Measurements from ENCODE around the gene POLG2.
"Not testable (repeated sequence)": the region's sequence is repeated elsewhere in the genome, so short reads cannot be mapped to it uniquely, and the experiment has no call there.

Gene POLG2

DNA sequence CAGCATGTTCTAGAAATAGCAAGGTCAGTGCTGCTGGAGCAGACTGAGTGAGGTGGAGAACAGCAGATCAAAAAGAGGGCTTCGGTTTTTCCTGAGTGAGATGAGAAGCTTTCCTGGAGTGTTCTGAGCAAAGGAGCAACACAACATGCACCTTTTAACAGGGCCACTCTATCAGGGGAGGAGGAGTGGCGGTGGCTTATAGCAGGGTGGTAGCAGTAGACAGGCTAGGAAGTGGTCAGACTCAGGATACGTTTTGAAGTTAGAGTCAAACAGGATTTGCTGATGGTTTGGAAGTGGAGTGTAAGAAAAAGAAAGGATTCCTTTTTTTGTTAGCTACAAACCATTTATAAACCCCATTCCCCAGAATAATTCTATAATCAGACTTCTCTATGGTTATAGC is 12.5 kb downstream of the POLG2 start:
- no peak for DNase-seq
- no peak for TF ChIP-seq GATA1 (IDR thresholded peaks at IDR 0.05; ENCODE audit: low read depth, low read length)
- TF ChIP-seq POLR2A (IDR thresholded peaks at IDR 0.05; ENCODE audit: low read length): no peak

- TF ChIP-seq GATA1 (IDR thresholded peaks at IDR 0.05; ENCODE audit: low read depth, low read length) (no peak), POLR2A (IDR thresholded peaks at IDR 0.05; ENCODE audit: low read length) (no peak)
- DNase-seq: no peak
Measured at GRCh38 chr17:64480951-64481350, 15.9 kb downstream of the POLG2 start.

DNA sequence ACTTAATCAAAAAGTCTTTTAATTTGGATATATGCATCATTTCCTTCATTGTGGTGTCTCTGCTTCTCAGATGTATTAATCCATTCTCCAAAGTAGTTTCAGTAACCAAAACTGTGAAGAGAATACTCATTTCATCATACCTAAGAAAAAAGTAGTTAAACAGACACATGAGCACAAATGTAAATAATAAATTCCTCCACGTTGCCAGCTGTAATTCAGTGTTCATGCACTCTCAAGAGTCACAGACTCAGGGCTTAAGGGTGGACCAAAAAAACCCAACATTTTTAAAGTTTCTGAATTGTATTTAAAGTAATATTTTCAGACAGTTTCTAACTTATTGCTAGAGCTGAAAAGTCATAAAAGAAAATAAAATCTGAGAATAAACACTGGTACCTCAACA is 19.0 kb downstream of the POLG2 start:
- TF ChIP-seq POLR2A (IDR thresholded peaks at IDR 0.05; ENCODE audit: low read length) (no peak), GATA1 (IDR thresholded peaks at IDR 0.05; ENCODE audit: low read depth, low read length) (no peak)

GRCh38 chr17:64472564-64472963 is 24.3 kb downstream of the POLG2 start:
- DNase-seq: no peak
- TF ChIP-seq POLR2A (IDR thresholded peaks at IDR 0.05; ENCODE audit: low read length) (no peak), GATA1 (IDR thresholded peaks at IDR 0.05; ENCODE audit: low read depth, low read length) (no peak)

More for the DNA sequence above, 19.0 kb downstream of the POLG2 start:
- no peak for DNase-seq

DNA sequence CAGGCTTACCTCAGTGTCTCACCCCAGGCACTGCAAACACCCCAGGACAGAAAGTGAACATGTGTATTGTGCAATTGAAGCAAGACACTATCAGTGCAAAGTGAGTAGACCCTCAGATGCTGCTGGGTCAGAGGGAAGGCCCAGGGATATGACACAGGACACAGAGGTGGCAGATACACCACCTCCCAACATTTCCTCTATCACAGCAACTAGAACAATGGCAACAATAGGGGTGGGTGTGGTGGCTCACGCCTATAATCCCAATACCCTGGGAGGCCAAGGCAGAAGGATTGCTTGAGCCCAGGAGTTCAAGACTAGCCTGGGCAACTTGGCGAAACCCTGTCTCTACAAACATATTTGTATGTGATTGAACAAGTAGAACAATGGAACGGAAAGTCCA is 25.4 kb downstream of the POLG2 start:
- TF ChIP-seq POLR2A (IDR thresholded peaks at IDR 0.05; ENCODE audit: low read length) (no peak), GATA1 (IDR thresholded peaks at IDR 0.05; ENCODE audit: low read depth, low read length) (no peak)
- DNase-seq: no peak

DNA sequence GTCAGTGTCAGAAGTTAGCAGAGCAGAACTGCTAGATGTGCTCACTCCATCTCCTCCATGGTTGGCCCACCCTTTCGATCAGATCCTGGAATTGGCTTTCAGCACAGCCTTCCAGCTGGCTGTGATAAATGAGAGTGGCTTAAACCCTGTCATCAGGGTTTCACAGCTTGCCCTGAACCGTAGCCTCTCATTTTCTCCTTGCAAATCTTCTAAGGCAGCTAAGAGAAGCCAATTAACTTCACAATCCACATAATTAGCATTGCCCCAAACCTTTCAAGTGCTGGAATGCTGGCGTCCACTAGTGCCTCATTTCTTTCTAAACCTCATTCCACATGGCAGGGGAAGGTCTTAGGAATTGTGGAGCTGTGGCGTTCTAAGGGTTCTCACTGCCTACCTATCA is 26.2 kb downstream of the POLG2 start:
- no peak for DNase-seq
- TF ChIP-seq GATA1 (IDR thresholded peaks at IDR 0.05; ENCODE audit: low read depth, low read length) (no peak), POLR2A (IDR thresholded peaks at IDR 0.05; ENCODE audit: low read length) (no peak)

GRCh38 chr17:64466834-64467233 is 30.0 kb downstream of the POLG2 start:
- DNase-seq: not testable (repeated sequence)

DNA sequence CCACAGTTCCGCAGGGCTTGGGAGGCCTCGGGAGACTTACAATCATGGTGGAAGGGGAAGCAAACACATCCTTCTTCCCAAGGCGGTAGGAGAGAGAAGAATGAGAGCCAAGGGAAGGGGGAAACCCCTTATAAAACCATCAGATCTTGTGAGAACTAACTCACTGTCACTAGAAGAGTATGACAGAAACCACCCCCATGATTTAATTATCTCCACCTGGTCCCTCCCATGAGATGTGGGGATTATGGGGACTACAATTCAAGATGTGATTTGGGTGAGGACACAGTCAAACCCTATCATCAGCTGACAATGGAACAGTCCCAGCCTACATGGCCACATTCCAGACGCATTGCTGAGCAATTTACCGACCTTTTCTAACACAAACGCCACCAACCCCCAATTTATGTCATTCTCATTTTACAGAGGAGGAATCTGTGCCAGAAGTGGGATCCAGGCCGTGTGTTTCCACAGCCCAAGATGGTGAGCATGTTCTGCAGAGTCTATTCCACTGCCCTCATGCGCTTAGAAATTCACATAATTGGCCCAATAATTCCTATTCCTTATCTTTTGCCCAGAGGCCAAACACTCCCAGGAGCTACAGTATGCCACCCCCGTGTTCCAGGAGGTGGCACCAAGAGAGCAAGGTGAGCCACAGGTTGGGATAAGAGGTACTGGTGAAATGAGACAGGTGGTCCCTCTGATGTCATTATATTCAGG is 30.7 kb downstream of the POLG2 start:
- DNase-seq: no peak
- TF ChIP-seq POLR2A (IDR thresholded peaks at IDR 0.05; ENCODE audit: low read length) (no peak), GATA1 (IDR thresholded peaks at IDR 0.05; ENCODE audit: low read depth, low read length) (no peak)

- DNase-seq: no peak
- TF ChIP-seq POLR2A (IDR thresholded peaks at IDR 0.05; ENCODE audit: low read length) (no peak), GATA1 (IDR thresholded peaks at IDR 0.05; ENCODE audit: low read depth, low read length) (no peak)
Measured at GRCh38 chr17:64461788-64462187, 35.1 kb downstream of the POLG2 start.

GRCh38 chr17:64460955-64461354 is 35.9 kb downstream of the POLG2 start:
- DNase-seq: no peak
- TF ChIP-seq POLR2A (IDR thresholded peaks at IDR 0.05; ENCODE audit: low read length): no peak
- TF ChIP-seq GATA1 (IDR thresholded peaks at IDR 0.05; ENCODE audit: low read depth, low read length): no peak

DNA sequence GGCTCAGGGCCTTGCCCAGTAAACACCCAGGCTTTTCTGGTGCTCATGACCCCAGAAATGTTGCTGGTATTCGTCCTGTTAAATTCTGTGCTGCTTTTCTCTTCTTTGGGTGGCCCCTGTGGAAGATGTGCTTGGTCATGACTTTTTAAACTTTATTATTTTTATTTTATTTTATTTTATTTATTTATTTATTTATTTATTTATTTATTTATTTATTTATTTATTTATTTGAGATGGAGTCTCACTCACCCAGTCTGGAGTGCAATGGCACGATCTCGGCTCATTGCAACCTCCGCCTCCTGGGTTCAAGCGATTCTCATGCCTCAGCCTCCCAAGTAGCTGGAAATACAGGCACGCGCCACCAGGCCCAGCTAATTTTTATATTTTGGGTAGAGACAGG is 37.0 kb downstream of the POLG2 start:
- DNase-seq: not testable (repeated sequence)

DNA sequence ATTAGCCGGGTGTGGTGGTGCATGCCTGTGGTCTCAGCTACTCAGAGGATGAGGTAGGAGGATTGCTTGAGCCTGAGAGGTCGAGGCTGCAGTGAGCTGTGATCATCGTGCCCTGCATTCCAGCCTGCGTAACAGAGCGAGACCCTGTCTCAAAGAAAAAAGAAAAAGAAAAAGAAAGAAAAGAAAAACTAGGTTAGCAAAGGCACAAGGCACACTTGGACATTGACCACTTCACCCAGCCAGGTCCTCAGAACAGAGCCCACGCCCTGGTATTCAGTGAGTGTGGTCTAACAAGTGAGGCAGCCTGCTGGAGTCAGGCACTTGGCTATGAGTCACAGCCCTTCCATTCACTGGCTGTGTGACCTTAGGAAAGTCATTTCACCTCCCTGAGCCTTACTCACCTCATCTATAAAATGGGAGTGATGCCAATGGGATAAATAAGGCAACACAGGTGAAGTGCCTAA is 37.5 kb downstream of the POLG2 start:
- TF ChIP-seq POLR2A (IDR thresholded peaks at IDR 0.05; ENCODE audit: low read length): no peak
- no peak for TF ChIP-seq GATA1 (IDR thresholded peaks at IDR 0.05; ENCODE audit: low read depth, low read length)
- DNase-seq: no peak

DNA sequence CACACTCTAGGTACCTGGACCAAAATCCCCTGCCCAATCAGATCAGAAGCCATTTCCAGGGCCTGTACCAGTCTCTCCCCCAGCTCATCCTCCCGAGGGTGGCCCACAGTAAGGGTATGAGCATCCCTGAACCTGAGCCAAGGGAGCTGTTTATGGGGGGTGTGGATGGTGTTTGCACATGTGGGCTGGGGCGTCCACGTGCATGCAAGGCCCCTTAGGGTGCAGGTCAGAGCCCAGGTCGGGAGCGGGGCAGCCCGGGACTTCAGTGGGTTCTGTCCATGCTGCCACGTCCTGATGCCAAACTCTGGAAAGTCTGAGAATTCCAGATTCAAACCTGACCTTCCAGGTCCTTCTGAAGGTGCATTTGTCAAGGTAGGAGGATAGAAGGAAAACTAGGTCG is 38.1 kb downstream of the POLG2 start:
- DNase-seq: no peak
- TF ChIP-seq GATA1 (IDR thresholded peaks at IDR 0.05; ENCODE audit: low read depth, low read length): no peak
- TF ChIP-seq POLR2A (IDR thresholded peaks at IDR 0.05; ENCODE audit: low read length): no peak

DNA sequence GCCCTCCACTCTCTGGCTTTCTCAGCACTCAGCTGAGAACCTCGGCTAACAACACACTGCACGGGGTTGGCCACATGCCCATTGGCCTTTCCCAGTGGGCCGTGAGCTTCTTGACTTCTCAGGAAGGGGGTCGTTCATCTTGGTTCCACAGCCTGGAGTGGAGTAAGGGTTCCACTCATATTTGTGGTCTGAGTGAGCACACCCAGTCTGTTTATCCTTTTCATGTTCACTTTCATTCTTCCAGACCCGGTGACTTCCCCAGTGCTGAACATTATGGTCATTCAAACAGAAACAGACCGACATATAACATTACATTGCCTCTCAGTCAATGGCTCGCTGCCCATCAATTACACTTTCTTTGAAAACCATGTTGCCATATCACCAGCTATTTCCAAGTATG is 39.7 kb downstream of the POLG2 start:
- TF ChIP-seq GATA1 (IDR thresholded peaks at IDR 0.05; ENCODE audit: low read depth, low read length) (no peak), POLR2A (IDR thresholded peaks at IDR 0.05; ENCODE audit: low read length) (no peak)
- DNase-seq: no peak

DNA sequence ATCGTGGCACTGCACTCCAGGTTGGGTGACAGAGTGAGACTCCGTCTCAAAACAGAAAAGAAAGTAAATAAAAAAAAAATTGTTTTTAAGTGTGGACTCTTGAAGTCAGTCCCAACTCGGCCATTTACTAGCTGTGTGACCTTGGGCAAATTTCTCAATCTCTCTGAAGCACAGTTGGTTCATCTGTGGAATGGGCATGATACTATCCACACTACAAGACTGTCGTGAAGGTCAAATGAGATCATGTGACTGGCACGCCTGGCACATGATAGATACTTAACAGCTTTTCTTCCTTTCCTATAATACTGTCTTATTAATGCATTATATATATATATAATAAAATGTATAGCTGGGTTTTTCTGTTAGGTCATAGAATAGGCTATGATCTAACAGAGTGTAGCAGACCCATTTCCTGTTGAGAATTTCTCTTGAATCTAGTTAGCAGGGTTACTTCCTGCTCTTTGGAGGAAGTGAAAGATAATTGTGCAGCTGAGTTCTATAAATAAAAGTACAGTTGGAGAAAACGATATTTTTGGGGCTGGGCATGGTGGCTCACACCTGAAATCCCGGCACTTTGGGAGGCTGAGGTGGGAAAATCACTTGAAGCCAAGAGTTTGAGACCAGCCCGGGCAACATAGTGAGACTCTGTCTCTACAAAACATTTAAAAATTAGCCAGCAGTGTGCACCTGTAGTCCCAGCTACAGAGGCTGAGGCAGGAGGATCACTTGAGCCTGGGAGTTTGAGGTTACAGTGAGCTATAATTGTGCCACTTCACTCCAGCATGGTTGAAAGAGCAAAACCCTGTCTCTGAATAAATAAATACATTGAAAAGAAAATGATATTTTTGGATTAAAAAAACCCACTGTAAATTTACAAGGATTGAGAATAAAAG is 40.6 kb downstream of the POLG2 start:
- no peak for DNase-seq
- TF ChIP-seq GATA1 (IDR thresholded peaks at IDR 0.05; ENCODE audit: low read depth, low read length): no peak
- no peak for TF ChIP-seq POLR2A (IDR thresholded peaks at IDR 0.05; ENCODE audit: low read length)

All from erythroblast (primary cell).